Aorta (tissue), 5 donors: ENCODE results near the gene DUS1L. TPM values are rescaled to one million over a fixed set of nuclear protein-coding genes. Genes with fewer than 3 reads are reported as not detected.

ENCODE experiments used
- ATAC-seq: fragments of 200-7000 bp; cut with Tn5 transposase; one replicate; pipeline ENCODE4 v1.9.1; 2022; ENCODE audit warnings: moderate library complexity; ENCODE audit not compliant: low FRiP score
- DNase-seq, 2 donors: peaks; one replicate each; pipeline ENCODE4 v3.0.0-alpha.2; 2020
- H3K27ac ChIP-seq, 2 donors: one replicate each; pipeline ENCODE4 v1.5.1; 2013; ENCODE audit warnings: low read length in 2 of 2, mild to moderate bottlenecking in 2 of 2, moderate library complexity in 2 of 2, control low read depth in 1 of 2, inconsistent platforms in 1 of 2, low read depth in 1 of 2
- H3K27me3 ChIP-seq, 2 donors: one replicate each; pipeline ENCODE4 v1.6.1; 2013; ENCODE audit warnings: control low read depth in 1 of 2, low read length in 1 of 2, mild to moderate bottlenecking in 1 of 2, moderate library complexity in 1 of 2; ENCODE audit not compliant: insufficient read depth in 2 of 2, control insufficient read depth in 1 of 2
- H3K36me3 ChIP-seq, 2 donors: one replicate each; pipeline ENCODE4 v1.6.1; 2013; ENCODE audit warnings: control low read depth in 1 of 2, low read length in 1 of 2, mild to moderate bottlenecking in 1 of 2; ENCODE audit not compliant: insufficient read depth in 2 of 2, control insufficient read depth in 1 of 2
- H3K4me1 ChIP-seq, 2 donors: one replicate each; pipeline ENCODE4 v1.6.1; 2013; ENCODE audit warnings: low read length in 2 of 2, control low read depth in 1 of 2, mild to moderate bottlenecking in 1 of 2, moderate library complexity in 1 of 2; ENCODE audit not compliant: insufficient read depth in 2 of 2, control insufficient read depth in 1 of 2
- H3K4me3 ChIP-seq, 2 donors: one replicate each; pipeline ENCODE4 v1.5.1; 2013; ENCODE audit warnings: low read length in 2 of 2, control low read depth in 1 of 2, mild to moderate bottlenecking in 1 of 2
- H3K9me3 ChIP-seq: one replicate; pipeline ENCODE4 v1.6.1; 2013; ENCODE audit warnings: mild to moderate bottlenecking, low read length; ENCODE audit not compliant: control insufficient read depth
- WGBS, 2 donors: extraction: QIAGEN DNeasy Blood & Tissue Kit; methylation state at CpG; one replicate each; pipeline ENCODE4 v1.1.7; 2013; 5-methylcytosine and 5-hydroxymethylcytosine counted together
- intact Hi-C, 2 donors: fragments of 100-400 bp; cut with DNase I; formaldehyde crosslinking; loops; one replicate each; pipeline versions ENCODE4 v1.14.2 to v1.15.0; 2022
- polyA plus RNA-seq, 2 donors: library from polyadenylated mRNA; stranded (reverse); fragments of 200-250 nt; gene quantifications; one replicate each; pipeline ENCODE4 v1.2.3, GENCODE V29; 2013
- total RNA-seq, 2 donors: library from RNA; stranded (reverse); fragmentation: NEBNext Ultra II Directional; extraction: Animal tissue kit (Norgen Biotek cat#: 25700); gene quantifications; one replicate each; pipeline ENCODE4 v1.2.1, GENCODE V29; 2021
- donor health status: healthy with polysubstance abuse.
- donor health status: Bipolar disorder and iron deficiency.
- donor health status: DM: no; HTN: no; CAD: no.
- donor health status: DM: no; HTN: no; CAD: no.
- donor health status: DM: yes; HTN: yes; CAD: no.

Gene DUS1L
- total and polyA plus RNA-seq, 4 donors, result 43.7 to 143 (median 54.1) TPM

- H3K36me3 ChIP-seq, result no peaks in the 10 kb centered on the region
- no peak overlapping the region for H3K27ac ChIP-seq
- no peaks in the 10 kb centered on the region for H3K27me3 ChIP-seq
- ATAC-seq (no peak), DNase-seq (no peak)
- H3K4me1 ChIP-seq, result no peaks in the 10 kb centered on the region
- intact Hi-C loops, result no loop called here
- no peak overlapping the region for H3K4me3 ChIP-seq
- no peaks in the 10 kb centered on the region for H3K9me3 ChIP-seq
- 74 to 75% methylated on average over 19 of the region's 19 CpGs for WGBS, 2 donors
Observed at GRCh38 chr17:82018152-82018988, 47.2 kb downstream of the DUS1L start.

GRCh38 chr17:82017612-82018151 is 47.9 kb downstream of the DUS1L start:
- Histone ChIP-seq H3K27me3 (no peaks in the 10 kb centered on the region), H3K36me3 (no peaks in the 10 kb centered on the region), H3K4me1 (no peaks in the 10 kb centered on the region), H3K9me3 (no peaks in the 10 kb centered on the region), H3K27ac (no peak overlapping the region), H3K4me3 (no peak overlapping the region)
- intact Hi-C loops, result no loop called here
- ATAC-seq (no peak), DNase-seq (no peak)
- 87% methylated on average over 13 of the region's 13 CpGs for WGBS, 2 donors

- Histone ChIP-seq H3K9me3 (no peaks in the 10 kb centered on the region), H3K4me1 (no peaks in the 10 kb centered on the region), H3K36me3 (no peaks in the 10 kb centered on the region), H3K27me3 (no peaks in the 10 kb centered on the region), H3K27ac (no peak overlapping the region), H3K4me3 (no peak overlapping the region)
- ATAC-seq (no peak), DNase-seq (no peak)
- WGBS, 2 donors, result 86 to 89% methylated on average over 24 of the region's 24 CpGs
- intact Hi-C loops, result no loop called here
Observed at GRCh38 chr17:82016875-82017459, 48.6 kb downstream of the DUS1L start.

- no peaks in the 10 kb centered on the region for H3K4me1 ChIP-seq
- H3K36me3 ChIP-seq, result no peaks in the 10 kb centered on the region
- DNase-seq (no peak), ATAC-seq (no peak)
- H3K9me3 ChIP-seq, result no peaks in the 10 kb centered on the region
- no peak overlapping the region for H3K4me3 ChIP-seq
- intact Hi-C loops, result no loop called here
- 90 to 91% methylated on average over 28 of the region's 28 CpGs for WGBS, 2 donors
- no peaks in the 10 kb centered on the region for H3K27me3 ChIP-seq
- H3K27ac ChIP-seq, result no peak overlapping the region
Observed at GRCh38 chr17:82016061-82016874, 49.3 kb downstream of the DUS1L start.

DNA sequence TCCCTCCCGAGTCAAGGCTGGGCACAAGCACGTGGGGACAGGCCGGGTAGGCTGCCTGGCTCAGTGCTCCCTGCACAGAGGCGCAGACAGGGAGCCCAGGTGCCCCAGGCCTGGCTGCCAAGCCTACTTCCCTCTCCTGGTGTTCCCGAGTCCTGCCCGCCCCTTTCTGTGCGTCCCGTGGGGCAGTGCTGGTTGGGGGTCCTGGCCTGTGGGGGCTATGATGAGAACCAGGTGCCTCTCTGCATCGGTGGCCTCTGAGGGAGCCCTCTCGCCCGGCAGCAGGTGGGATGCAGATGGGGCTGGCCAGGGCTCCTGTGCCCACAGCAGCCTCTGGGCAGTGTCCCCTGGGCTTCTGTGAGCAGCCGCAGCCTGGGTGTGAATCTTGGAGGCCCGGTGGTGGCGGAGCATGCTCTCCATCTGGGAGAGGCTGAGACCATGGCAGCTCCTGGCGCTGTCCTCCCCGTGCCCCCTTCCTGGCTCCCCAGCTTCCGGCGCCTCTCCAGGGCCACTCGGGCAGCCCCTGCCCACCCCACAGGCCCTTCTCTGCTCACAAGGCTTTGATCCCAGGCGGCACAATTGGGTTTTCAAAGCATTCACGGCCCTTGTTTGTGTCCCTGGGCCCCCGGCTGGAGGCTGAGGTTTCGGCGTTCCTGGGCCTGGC is 50.2 kb downstream of the DUS1L start:
- Histone ChIP-seq H3K36me3 (no peaks in the 10 kb centered on the region), H3K9me3 (no peaks in the 10 kb centered on the region), H3K4me1 (no peaks in the 10 kb centered on the region), H3K4me3 (no peak overlapping the region), H3K27me3 (no peaks in the 10 kb centered on the region), H3K27ac (no peak overlapping the region)
- WGBS, 2 donors, result 83 to 87% methylated on average over 23 to 24 of the region's 24 CpGs
- DNase-seq (no peak), ATAC-seq (no peak)
- intact Hi-C loops, result no loop called here

GRCh38 chr17:82014971-82015310 is 50.7 kb downstream of the DUS1L start:
- ATAC-seq, result no peak

DNA sequence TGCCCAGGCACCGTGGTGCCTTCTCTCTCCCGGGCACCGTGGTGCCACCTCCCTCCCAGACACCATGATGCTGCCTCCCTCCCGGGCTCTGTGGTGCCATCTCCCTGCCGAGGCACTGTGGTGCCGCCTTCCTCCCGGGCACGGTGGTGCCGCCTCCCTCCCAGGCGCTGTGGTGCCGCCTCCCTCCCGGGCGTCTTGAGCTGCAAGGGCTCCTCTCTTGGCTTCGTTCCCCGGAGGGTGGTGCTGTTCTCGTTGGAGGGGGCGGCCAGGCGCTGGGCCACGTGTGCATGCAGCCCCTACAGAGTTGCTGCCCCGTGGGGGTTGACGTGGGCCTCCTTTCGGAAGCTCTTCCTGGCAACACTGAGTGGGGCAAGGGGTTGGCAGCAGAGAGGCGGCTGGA is 51.2 kb downstream of the DUS1L start:
- no peaks in the 10 kb centered on the region for H3K4me1 ChIP-seq
- H3K9me3 ChIP-seq, result no peaks in the 10 kb centered on the region
- 78 to 83% methylated on average over 22 to 23 of the region's 23 CpGs for WGBS, 2 donors
- intact Hi-C loops, result no loop called here
- ATAC-seq (no peak), DNase-seq (no peak)
- no peak overlapping the region for H3K4me3 ChIP-seq
- no peaks in the 10 kb centered on the region for H3K27me3 ChIP-seq
- H3K36me3 ChIP-seq, result no peaks in the 10 kb centered on the region
- H3K27ac ChIP-seq, result no peak overlapping the region

More at GRCh38 chr17:82014971-82015310, 50.7 kb downstream of the DUS1L start:
- DNase-seq, result no peak
- H3K27ac ChIP-seq, result no peak overlapping the region
- intact Hi-C loops, result no loop called here
- no peaks in the 10 kb centered on the region for H3K9me3 ChIP-seq
- H3K4me3 ChIP-seq, result no peak overlapping the region
- WGBS, 2 donors, result 85 to 89% methylated on average over 13 of the region's 13 CpGs
- H3K36me3 ChIP-seq, result no peaks in the 10 kb centered on the region
- no peaks in the 10 kb centered on the region for H3K27me3 ChIP-seq
- H3K4me1 ChIP-seq, result no peaks in the 10 kb centered on the region

DNA sequence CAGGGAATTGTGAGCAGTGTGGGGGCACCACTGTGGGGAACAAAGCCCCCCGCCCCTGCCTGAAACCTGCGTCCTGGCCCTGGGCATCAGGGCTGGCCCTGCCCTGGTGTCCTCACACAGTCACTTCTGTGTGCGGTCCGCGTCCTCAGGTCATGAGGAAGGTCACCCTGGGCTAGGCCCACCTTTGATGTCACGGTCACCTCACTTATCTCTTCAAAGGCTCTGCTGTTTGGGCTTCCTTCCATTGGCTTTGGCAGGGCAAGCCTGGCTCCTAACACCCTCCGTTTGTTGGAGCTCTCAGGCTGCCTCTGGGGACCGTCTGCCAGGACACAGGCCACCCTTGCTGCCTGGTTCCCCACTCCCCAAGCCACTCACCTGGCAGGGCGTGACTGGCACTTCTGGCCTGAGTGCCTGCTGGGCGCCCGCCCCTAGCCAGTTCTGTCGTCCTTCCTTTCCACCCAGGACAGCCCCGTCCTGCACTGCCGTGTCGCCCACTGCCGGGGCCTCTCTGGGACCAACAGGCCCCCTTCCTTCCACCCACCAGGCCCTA is 51.8 kb downstream of the DUS1L start:
- Histone ChIP-seq H3K27me3 (no peaks in the 10 kb centered on the region), H3K9me3 (no peaks in the 10 kb centered on the region), H3K4me3 (no peak overlapping the region), H3K36me3 (no peaks in the 10 kb centered on the region), H3K4me1 (no peaks in the 10 kb centered on the region), H3K27ac (no peak overlapping the region)
- ATAC-seq, result peak; percentile 1
- no peak for DNase-seq
- intact Hi-C loops, result no loop called here
- WGBS, 2 donors, result 78 to 81% methylated on average over 15 to 16 of the region's 16 CpGs
